Aorta (tissue), 5 donors: ENCODE measurements around the gene NECAB2. TPM values are rescaled to one million over a fixed set of nuclear protein-coding genes. Genes with fewer than 3 reads are reported as not detected.
A peak's percentile ranks its signal among the peaks of the same experiment; 100 is the strongest.

Experiments used
- ATAC-seq: fragments of 200-7000 bp; cut with Tn5 transposase; one replicate; pipeline ENCODE4 v1.9.1; 2022; ENCODE audit warnings: moderate library complexity; ENCODE audit not compliant: low FRiP score
- DNase-seq, 2 donors: peaks; one replicate each; pipeline ENCODE4 v3.0.0-alpha.2; 2020
- H3K27ac ChIP-seq, 2 donors: one replicate each; pipeline ENCODE4 v1.5.1; 2013; ENCODE audit warnings: low read length in 2 of 2, mild to moderate bottlenecking in 2 of 2, moderate library complexity in 2 of 2, control low read depth in 1 of 2, inconsistent platforms in 1 of 2, low read depth in 1 of 2
- H3K27me3 ChIP-seq, 2 donors: one replicate each; pipeline ENCODE4 v1.6.1; 2013; ENCODE audit warnings: control low read depth in 1 of 2, low read length in 1 of 2, mild to moderate bottlenecking in 1 of 2, moderate library complexity in 1 of 2; ENCODE audit not compliant: insufficient read depth in 2 of 2, control insufficient read depth in 1 of 2
- H3K36me3 ChIP-seq, 2 donors: one replicate each; pipeline ENCODE4 v1.6.1; 2013; ENCODE audit warnings: control low read depth in 1 of 2, low read length in 1 of 2, mild to moderate bottlenecking in 1 of 2; ENCODE audit not compliant: insufficient read depth in 2 of 2, control insufficient read depth in 1 of 2
- H3K4me1 ChIP-seq, 2 donors: one replicate each; pipeline ENCODE4 v1.6.1; 2013; ENCODE audit warnings: low read length in 2 of 2, control low read depth in 1 of 2, mild to moderate bottlenecking in 1 of 2, moderate library complexity in 1 of 2; ENCODE audit not compliant: insufficient read depth in 2 of 2, control insufficient read depth in 1 of 2
- H3K4me3 ChIP-seq, 2 donors: one replicate each; pipeline ENCODE4 v1.5.1; 2013; ENCODE audit warnings: low read length in 2 of 2, control low read depth in 1 of 2, mild to moderate bottlenecking in 1 of 2
- H3K9me3 ChIP-seq: one replicate; pipeline ENCODE4 v1.6.1; 2013; ENCODE audit warnings: mild to moderate bottlenecking, low read length; ENCODE audit not compliant: control insufficient read depth
- WGBS, 2 donors: extraction: QIAGEN DNeasy Blood & Tissue Kit; methylation state at CpG; one replicate each; pipeline ENCODE4 v1.1.7; 2013; 5-methylcytosine and 5-hydroxymethylcytosine counted together
- intact Hi-C, 2 donors: fragments of 100-400 bp; cut with DNase I; formaldehyde crosslinking; loops; one replicate each; pipeline versions ENCODE4 v1.14.2 to v1.15.0; 2022
- polyA plus RNA-seq, 2 donors: library from polyadenylated mRNA; stranded (reverse); fragments of 200-250 nt; gene quantifications; one replicate each; pipeline ENCODE4 v1.2.3, GENCODE V29; 2013
- total RNA-seq, 2 donors: library from RNA; stranded (reverse); fragmentation: NEBNext Ultra II Directional; extraction: Animal tissue kit (Norgen Biotek cat#: 25700); gene quantifications; one replicate each; pipeline ENCODE4 v1.2.1, GENCODE V29; 2021
- donor health status: healthy with polysubstance abuse.
- donor health status: Bipolar disorder and iron deficiency.
- donor health status: DM: no; HTN: no; CAD: no.
- donor health status: DM: no; HTN: no; CAD: no.
- donor health status: DM: yes; HTN: yes; CAD: no.

The NECAB2 gene
- total and polyA plus RNA-seq, 4 donors: 0.23 to 0.75 TPM; not detected in 2

DNA sequence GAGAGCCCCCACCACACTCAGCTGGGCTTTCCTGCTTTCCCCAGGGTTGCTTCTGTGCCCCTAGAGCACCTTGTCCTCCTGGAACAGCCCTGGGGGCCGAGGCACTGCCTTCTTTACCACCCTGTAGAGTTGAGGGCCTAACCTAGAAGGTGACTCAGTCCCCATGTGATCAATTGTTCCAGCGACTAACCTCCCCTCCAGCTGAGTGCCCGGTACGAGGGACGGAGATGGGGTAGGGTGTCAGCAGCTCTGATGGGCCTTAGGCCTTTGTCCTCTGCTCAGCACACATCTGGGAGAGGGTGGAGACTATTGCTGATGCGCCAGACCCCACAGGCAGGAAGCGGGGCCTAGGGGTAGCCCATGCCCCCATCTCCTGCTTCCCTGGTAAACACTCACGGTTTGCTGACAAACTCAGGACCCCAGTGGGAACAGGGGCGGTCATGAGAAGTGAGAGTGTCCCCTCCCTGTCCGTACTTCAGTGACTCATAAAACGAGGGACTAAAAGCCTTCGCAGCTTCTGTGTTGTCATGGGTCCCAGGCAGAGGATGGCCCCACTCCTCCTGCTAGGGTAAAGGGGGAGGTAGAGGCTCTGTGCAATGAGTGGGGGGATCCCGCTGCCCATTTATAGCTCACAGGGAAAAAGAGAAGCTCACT, 33.1 kb downstream of the NECAB2 start:
- H3K9me3 ChIP-seq: no peaks in the 10 kb centered on the region
- H3K4me3 ChIP-seq: no peak overlapping the region
- DNase-seq: no peak
- H3K27me3 ChIP-seq: no peaks in the 10 kb centered on the region
- ATAC-seq: no peak
- H3K27ac ChIP-seq: no peak overlapping the region
- 87 to 90% methylated on average over 13 of the region's 13 CpGs for WGBS, 2 donors
- no peaks in the 10 kb centered on the region for H3K4me1 ChIP-seq
- H3K36me3 ChIP-seq: no peaks in the 10 kb centered on the region
- intact Hi-C loops: no loop called here

DNA sequence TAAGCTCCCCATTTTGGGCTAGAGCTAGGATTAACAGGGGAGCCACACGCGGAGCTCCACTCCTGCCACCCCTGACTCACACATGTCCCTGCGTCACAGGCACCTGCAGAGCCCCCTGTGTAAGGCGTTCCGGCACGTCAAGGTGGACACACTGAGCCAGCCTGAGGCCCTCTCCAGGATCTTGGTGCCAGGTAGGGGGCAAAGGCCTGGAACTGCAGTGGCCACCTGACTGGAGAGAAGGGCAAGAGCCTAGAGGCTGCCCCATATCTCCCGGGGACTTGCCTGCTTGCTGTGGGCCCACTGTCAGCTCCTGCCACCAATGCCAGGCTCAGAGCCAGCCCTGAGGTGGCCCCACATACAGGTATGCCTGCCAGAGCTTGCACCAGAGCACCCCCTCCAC, 33.7 kb downstream of the NECAB2 start:
- H3K4me1 ChIP-seq: no peaks in the 10 kb centered on the region
- no peak overlapping the region for H3K4me3 ChIP-seq
- no peak overlapping the region for H3K27ac ChIP-seq
- ATAC-seq: no peak
- no peaks in the 10 kb centered on the region for H3K27me3 ChIP-seq
- H3K9me3 ChIP-seq: no peaks in the 10 kb centered on the region
- no peak for DNase-seq
- intact Hi-C loops: no loop called here
- WGBS, 2 donors: 91 to 93% methylated on average over 7 of the region's 7 CpGs
- H3K36me3 ChIP-seq: no peaks in the 10 kb centered on the region

DNA sequence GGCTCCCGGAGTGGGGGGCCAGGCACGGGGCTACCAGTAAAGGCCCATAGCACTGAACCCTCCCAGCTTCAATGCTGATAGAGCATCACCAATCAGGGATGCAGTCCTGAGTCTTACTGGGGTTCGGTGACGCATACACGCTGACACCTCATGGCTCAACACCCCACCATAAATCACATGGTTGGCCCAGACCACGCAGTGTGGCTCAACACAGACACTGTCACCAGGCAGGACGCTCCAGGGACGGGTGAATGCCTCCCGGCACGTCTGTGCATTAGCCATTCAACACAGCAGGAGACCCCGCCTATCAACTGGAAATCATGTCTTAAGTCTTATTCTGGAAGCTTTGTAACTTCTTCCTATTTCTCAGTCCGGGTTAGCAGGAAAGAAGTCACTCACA, 35.0 kb downstream of the NECAB2 start:
- Histone ChIP-seq H3K4me3 (no peak overlapping the region), H3K4me1 (no peaks in the 10 kb centered on the region), H3K27me3 (no peaks in the 10 kb centered on the region), H3K27ac (no peak overlapping the region), H3K9me3 (no peaks in the 10 kb centered on the region), H3K36me3 (no peaks in the 10 kb centered on the region)
- ATAC-seq (no peak), DNase-seq (no peak)
- 80 to 84% methylated on average over 12 of the region's 12 CpGs for WGBS, 2 donors
- intact Hi-C loops: no loop called here

DNA sequence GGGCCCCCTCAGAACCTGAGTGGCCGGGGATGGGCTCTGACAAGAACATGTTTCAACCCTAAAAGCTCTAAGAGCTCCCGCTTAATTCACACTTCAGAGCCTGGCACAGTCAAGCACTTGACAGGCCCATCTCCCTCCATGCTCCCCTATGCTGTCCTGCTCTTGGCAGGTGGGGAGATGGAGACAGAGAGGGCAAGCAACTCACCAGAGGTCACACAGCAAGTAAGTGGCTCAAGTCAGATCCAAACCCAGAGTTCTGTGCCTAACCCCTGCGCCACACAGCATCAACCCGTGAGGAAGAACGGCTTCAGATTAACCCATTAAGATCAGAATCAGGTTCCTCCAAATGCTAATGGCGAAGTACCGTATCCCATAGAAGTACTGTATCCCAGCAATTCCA, 36.4 kb downstream of the NECAB2 start:
- DNase-seq (no peak), ATAC-seq (no peak)
- Histone ChIP-seq H3K36me3 (no peaks in the 10 kb centered on the region), H3K4me3 (no peak overlapping the region), H3K9me3 (no peaks in the 10 kb centered on the region), H3K27me3 (no peaks in the 10 kb centered on the region), H3K27ac (no peak overlapping the region), H3K4me1 (no peaks in the 10 kb centered on the region)
- WGBS, 2 donors: 74 to 75% methylated on average over 7 of the region's 7 CpGs
- intact Hi-C loops: no loop called here

DNA sequence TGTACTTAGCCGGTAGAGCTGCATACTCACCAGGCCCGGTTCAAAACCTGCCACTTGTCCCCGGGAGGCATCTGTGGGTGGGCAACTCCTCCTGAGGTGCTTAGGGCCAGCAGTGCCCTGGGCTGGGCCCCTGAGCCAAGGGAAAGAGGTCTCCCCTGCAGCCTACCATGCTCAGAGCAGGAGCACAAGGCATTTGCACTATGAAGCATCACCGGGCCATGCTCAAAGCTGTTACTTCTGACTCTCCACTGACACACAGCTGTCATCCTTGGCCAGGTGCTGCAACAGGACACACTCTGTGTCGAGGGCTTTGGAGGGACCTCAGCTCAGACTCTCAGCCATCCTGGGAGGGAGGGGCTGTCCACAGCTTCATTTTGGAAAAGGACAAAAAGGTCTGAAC, 37.3 kb downstream of the NECAB2 start:
- no peak for DNase-seq
- 81 to 83% methylated on average over 5 of the region's 5 CpGs for WGBS, 2 donors

DNA sequence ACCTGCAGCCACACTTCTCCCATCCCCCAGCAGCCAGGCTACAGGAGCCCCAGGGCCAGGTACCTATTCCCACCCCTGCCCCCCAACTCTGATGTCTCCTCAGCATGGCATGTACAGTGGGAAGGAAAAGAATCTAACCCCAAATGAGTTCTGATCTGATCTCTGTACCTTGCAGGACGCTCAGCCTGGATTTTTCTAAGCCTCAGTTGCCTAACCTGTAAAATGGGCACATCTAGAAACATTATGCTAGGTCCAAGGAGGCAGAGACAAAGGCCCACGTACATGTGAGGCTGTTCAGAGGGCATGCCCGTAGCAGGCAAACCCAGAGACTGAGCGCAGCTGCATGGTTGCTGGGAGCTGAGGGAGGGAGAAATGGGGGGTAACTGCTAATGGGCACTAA, 39.5 kb downstream of the NECAB2 start:
- no peaks in the 10 kb centered on the region for H3K27me3 ChIP-seq
- H3K36me3 ChIP-seq: no peaks in the 10 kb centered on the region
- no peaks in the 10 kb centered on the region for H3K9me3 ChIP-seq
- WGBS, 2 donors: 80 to 84% methylated on average over 4 of the region's 4 CpGs
- no peak overlapping the region for H3K4me3 ChIP-seq
- DNase-seq (peak in 1 of 2 donors; percentile 36), ATAC-seq (no peak)
- no peaks in the 10 kb centered on the region for H3K4me1 ChIP-seq
- no peak overlapping the region for H3K27ac ChIP-seq
- intact Hi-C loops: no loop called here

More for the DNA sequence above, 37.3 kb downstream of the NECAB2 start:
- H3K4me1 ChIP-seq: no peaks in the 10 kb centered on the region
- H3K27ac ChIP-seq: no peak overlapping the region
- intact Hi-C loops: no loop called here
- no peak for ATAC-seq
- no peaks in the 10 kb centered on the region for H3K36me3 ChIP-seq
- H3K27me3 ChIP-seq: no peaks in the 10 kb centered on the region
- H3K4me3 ChIP-seq: no peak overlapping the region
- H3K9me3 ChIP-seq: no peaks in the 10 kb centered on the region

DNA sequence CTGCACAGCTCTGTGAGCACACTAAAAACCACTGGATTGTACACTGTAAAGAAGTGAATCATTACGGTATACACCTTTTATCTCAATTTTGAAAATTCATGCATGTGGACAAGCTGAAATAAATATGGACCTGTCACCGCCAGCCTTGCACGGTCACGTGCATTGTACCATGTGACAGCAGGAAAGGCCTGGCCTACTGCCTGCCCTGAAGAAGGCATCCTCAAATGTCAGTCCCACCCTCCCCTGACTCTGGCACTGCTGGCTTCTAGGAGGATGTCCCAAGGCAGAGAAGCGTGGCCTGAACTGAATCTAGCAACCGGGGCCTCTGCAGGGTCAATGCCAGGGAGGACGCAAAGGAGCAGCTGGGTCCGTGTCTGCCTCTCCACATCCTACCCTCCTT, 39.9 kb downstream of the NECAB2 start:
- ATAC-seq: no peak

DNA sequence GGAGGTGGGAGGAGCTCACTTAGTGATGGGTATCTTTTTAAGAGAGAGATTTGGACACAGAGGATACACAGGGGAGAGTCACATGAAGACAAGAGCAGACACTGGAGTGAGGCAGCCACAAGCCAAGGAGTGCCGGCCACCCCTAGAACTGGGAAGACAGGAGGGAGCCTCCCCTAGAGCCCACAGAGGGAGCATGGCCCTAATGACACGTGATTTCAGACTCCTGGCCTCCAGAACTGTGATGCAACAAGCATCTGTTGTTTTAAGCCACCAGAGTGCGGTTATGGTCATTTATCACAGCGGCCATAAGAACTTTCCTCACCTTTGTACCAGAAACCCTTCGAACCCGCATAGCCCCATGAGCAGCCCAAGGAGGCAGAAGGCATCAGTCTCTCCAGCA, 41.2 kb downstream of the NECAB2 start:
- H3K36me3 ChIP-seq: no peaks in the 10 kb centered on the region
- no peaks in the 10 kb centered on the region for H3K27me3 ChIP-seq
- ATAC-seq (no peak), DNase-seq (peak in 1 of 2 donors; percentile 15)
- H3K27ac ChIP-seq: no peak overlapping the region
- H3K4me3 ChIP-seq: no peak overlapping the region
- no peaks in the 10 kb centered on the region for H3K9me3 ChIP-seq
- H3K4me1 ChIP-seq: no peaks in the 10 kb centered on the region
- intact Hi-C loops: no loop called here
- 80 to 81% methylated on average over 6 of the region's 6 CpGs for WGBS, 2 donors

More for the DNA sequence above, 39.9 kb downstream of the NECAB2 start:
- WGBS, 2 donors: 64 to 65% methylated on average over 8 of the region's 8 CpGs
- intact Hi-C loops: no loop called here
- no peaks in the 10 kb centered on the region for H3K36me3 ChIP-seq
- H3K9me3 ChIP-seq: no peaks in the 10 kb centered on the region
- no peaks in the 10 kb centered on the region for H3K27me3 ChIP-seq
- no peak overlapping the region for H3K27ac ChIP-seq
- H3K4me3 ChIP-seq: no peak overlapping the region
- H3K4me1 ChIP-seq: no peaks in the 10 kb centered on the region
- DNase-seq: peak in 1 of 2 donors; percentile 19

DNA sequence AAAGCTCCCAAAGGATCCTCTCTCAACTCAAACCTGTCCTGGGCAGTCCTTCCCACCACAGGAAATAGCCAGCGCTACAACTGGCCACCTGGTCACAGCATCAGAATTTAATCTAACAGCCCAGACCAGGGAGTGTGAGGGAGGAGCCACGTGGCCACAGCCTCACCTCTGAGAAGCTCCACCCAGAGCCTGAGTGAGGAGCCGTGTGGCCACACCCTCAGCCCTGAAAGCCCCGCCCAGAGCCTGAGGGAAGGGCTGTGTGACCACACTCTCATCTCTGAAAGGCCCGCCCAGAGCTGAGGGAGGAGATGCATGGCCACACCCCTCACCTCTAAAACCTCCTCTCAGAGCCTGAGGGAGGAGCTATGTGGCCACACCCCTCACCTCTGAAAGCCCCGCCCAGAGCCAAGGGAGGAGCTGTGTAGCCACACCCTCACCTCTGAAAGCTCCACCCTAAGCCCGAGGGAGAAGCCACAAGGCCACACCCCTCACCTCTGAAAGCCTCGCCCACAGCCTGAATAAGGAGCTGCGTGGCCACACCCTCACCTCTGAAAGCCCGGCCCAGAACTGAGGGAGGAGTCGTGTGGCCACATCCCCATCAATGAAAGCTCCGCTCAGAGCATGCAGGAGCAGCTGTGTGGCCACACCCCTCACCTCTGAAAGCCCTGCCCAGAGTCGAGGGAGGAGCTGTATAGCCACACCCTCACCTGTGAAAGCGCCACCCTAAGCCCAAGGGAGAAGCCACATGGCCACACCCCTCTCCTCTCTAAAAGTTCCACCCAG, 45.9 kb downstream of the NECAB2 start:
- Histone ChIP-seq H3K4me3 (no peak overlapping the region), H3K9me3 (peaks cover 2% of the 10 kb centered on the region), H3K27ac (no peak overlapping the region), H3K27me3 (no peaks in the 10 kb centered on the region), H3K4me1 (no peaks in the 10 kb centered on the region), H3K36me3 (no peaks in the 10 kb centered on the region)
- DNase-seq (no peak), ATAC-seq (peak; percentile 23)
- intact Hi-C loops: no loop called here
- WGBS, 2 donors: 13 to 15% methylated on average over 14 of the region's 14 CpGs
